K562 (cell line): Measurements from ENCODE around the gene RGS19. TPM values are rescaled to one million over a fixed set of nuclear protein-coding genes. Genes with fewer than 3 reads are reported as not detected.
A peak's percentile ranks its signal among the peaks of the same experiment; 100 is the strongest.

Experiments
- CBFA2T2 ChIP-seq: fragments of 450-650 bp; conservative IDR thresholded peaks from 2 replicates; pipeline ENCODE4 v1.6.1; 2017; ENCODE audit warnings: mild to moderate bottlenecking
- MIER1 ChIP-seq: fragments of 450-650 bp; IDR thresholded peaks from 2 replicates; pipeline ENCODE4 v1.6.1; 2016; ENCODE audit warnings: antibody characterized with exemption, mild to moderate bottlenecking, low read depth
- NCOA2 ChIP-seq, 2 experiments: fragments of 450-650 bp; IDR thresholded peaks; 2 replicates each; pipeline ENCODE4 v1.6.1; 2018; ENCODE audit warnings: mild to moderate bottlenecking in 2 of 2, moderate library complexity in 1 of 2; ENCODE audit not compliant: partially characterized antibody in 2 of 2
- SAP30 ChIP-seq: fragments of 200-600 bp; sonication (generic); IDR thresholded peaks from 2 replicates; pipeline ENCODE4 v1.6.1; 2012; ENCODE audit warnings: borderline replicate concordance, low read depth, mild to moderate bottlenecking, moderate library complexity, low read length, control low read depth, inconsistent platforms; ENCODE audit not compliant: insufficient read depth, poor library complexity, severe bottlenecking
- SIN3A ChIP-seq, 2 experiments: fragments of 150-350 bp in 1 of 2; IDR thresholded peaks; 2 replicates each; pipeline ENCODE4 v1.6.1; 2011 to 2016; ENCODE audit warnings: borderline replicate concordance in 2 of 2, low read depth in 2 of 2, low read length in 2 of 2, mild to moderate bottlenecking in 2 of 2, moderate library complexity in 2 of 2; ENCODE audit not compliant: control insufficient read depth in 1 of 2
- SMARCB1 ChIP-seq: IDR thresholded peaks from 2 replicates; pipeline ENCODE4 v1.6.1; 2011; ENCODE audit warnings: improper control_type of control experiment, low read depth; ENCODE audit not compliant: insufficient read length
- SP1 ChIP-seq: sonication (generic); formaldehyde crosslinking; IDR thresholded peaks from 2 replicates; pipeline ENCODE4 v1.8.1; 2022; ENCODE audit warnings: mild to moderate bottlenecking, missing genetic modification reagents
- TFAP4 ChIP-seq: sonication (generic); formaldehyde crosslinking; IDR thresholded peaks from 2 replicates; pipeline ENCODE4 v1.8.0; 2022; ENCODE audit warnings: missing genetic modification reagents, mild to moderate bottlenecking, moderate library complexity, borderline replicate concordance
- USF1 ChIP-seq: sonication (generic); formaldehyde crosslinking; IDR thresholded peaks from 2 replicates; pipeline ENCODE4 v1.9.0; 2022; ENCODE audit warnings: mild to moderate bottlenecking, missing genetic modification reagents
- ZFX ChIP-seq: sonication (generic); formaldehyde crosslinking; IDR thresholded peaks from 2 replicates; pipeline ENCODE4 v1.8.0; 2022; ENCODE audit warnings: mild to moderate bottlenecking, missing genetic modification reagents, moderate library complexity
- ZKSCAN1 ChIP-seq: fragments of 150-350 bp; IDR thresholded peaks from 2 replicates; pipeline ENCODE4 v1.6.1; 2016; ENCODE audit warnings: low read depth, low read length
- ZNF324 ChIP-seq: fragments of 250-450 bp; sonication (Bioruptor Pico); IDR thresholded peaks from 2 replicates; pipeline ENCODE4 v1.4.0; 2020; ENCODE audit warnings: mild to moderate bottlenecking
- ZNF395 ChIP-seq: fragments of 200-800 bp; sonication (Bioruptor generic); IDR thresholded peaks from 2 replicates; pipeline ENCODE4 v1.6.1; 2017; ENCODE audit warnings: missing genetic modification characterization, missing compliant biosample characterization
- ZNF764 ChIP-seq: fragments of 250-450 bp; sonication (Bioruptor Pico); IDR thresholded peaks from 2 replicates; pipeline ENCODE4 v1.4.0; 2020; ENCODE audit warnings: low read depth, mild to moderate bottlenecking, moderate library complexity
- ZNF785 ChIP-seq: fragments of 250-450 bp; sonication (Bioruptor Pico); IDR thresholded peaks from 2 replicates; pipeline ENCODE4 v1.4.0; 2020; ENCODE audit warnings: mild to moderate bottlenecking
- polyA plus RNA-seq, 8 experiments: library from polyadenylated mRNA; depleted of rRNA in 4 of 8; stranded (reverse) in 5 of 8; unstranded in 3 of 8; fragments of >200 nt; fragmentation: Nextera tagmentation in 2 of 8; fragmentation: Illumina TruSeq in 1 of 8; extraction: Ambion mirVana in 2 of 8; extraction: Trizol in 1 of 8; gene quantifications; 2 replicates each; pipeline versions ENCODE4 v1.2.1 to v1.2.3, GENCODE V29; 2011 to 2014; ENCODE audit warnings: inconsistent platforms in 1 of 8, missing spikeins in 1 of 8
- total RNA-seq, 7 experiments: library from RNA; depleted of rRNA in 6 of 7; stranded (reverse); fragments of >200 nt in 6 of 7; fragmentation: Illumina TruSeq in 2 of 7; extraction: Trizol in 2 of 7; gene quantifications; 2 replicates each; pipeline versions ENCODE4 v1.2.1 to v1.2.3, GENCODE V29; 2011 to 2021; ENCODE audit warnings: low replicate concordance in 1 of 7
- TF ChIP-seq, protein P1 (sequence below): fragments of 250-450 bp; sonication (Bioruptor Pico); IDR thresholded peaks from 2 replicates; pipeline ENCODE4 v1.9.0; 2021; ENCODE audit warnings: mild to moderate bottlenecking, inconsistent platforms

The RGS19 gene
- total and polyA plus RNA-seq, 9 of the 15 experiments (the other 6 are each of a cell fraction or from before 2014, with no cell fraction given): 0.41 to 23.7 (median 14.6) TPM

GRCh38 chr20:64062596-64063388, 16.5 kb downstream of the RGS19 start, which contains the start of gene TCEA2 (continued):
- no peak for TF ChIP-seq MIER1
- TF ChIP-seq ZNF324 (CRISPR knock-in tag): no peak
- peak; percentile 98 for TF ChIP-seq ZNF395 (CRISPR knock-in tag)
- peak; percentile 87 for TF ChIP-seq SP1 (CRISPR knock-in tag)
- no peak for TF ChIP-seq SAP30
- no peak for TF ChIP-seq ZNF764 (CRISPR knock-in tag)
- TF ChIP-seq NCOA2 (IDR thresholded peaks at IDR 0.05; ENCODE audit: partially characterized antibody in 2 of 2): no peak
- TF ChIP-seq ZKSCAN1: no peak
- no peak; the same call in 1 of the 2 replicates for TF ChIP-seq TFAP4
- no peak for TF ChIP-seq SMARCB1
- no peak for TF ChIP-seq CBFA2T2
- TF ChIP-seq SIN3A (IDR thresholded peaks at IDR 0.05; ENCODE audit: borderline replicate concordance in 2 of 2, control insufficient read depth in 1 of 2, low read depth in 2 of 2, low read length in 2 of 2): peak in 1 of 2 experiments; percentile 68; a peak in 2 of 4 replicates
- peak; percentile 66 for TF ChIP-seq USF1
- TF ChIP-seq ZNF785: no peak
- TF ChIP-seq, protein P1, sequence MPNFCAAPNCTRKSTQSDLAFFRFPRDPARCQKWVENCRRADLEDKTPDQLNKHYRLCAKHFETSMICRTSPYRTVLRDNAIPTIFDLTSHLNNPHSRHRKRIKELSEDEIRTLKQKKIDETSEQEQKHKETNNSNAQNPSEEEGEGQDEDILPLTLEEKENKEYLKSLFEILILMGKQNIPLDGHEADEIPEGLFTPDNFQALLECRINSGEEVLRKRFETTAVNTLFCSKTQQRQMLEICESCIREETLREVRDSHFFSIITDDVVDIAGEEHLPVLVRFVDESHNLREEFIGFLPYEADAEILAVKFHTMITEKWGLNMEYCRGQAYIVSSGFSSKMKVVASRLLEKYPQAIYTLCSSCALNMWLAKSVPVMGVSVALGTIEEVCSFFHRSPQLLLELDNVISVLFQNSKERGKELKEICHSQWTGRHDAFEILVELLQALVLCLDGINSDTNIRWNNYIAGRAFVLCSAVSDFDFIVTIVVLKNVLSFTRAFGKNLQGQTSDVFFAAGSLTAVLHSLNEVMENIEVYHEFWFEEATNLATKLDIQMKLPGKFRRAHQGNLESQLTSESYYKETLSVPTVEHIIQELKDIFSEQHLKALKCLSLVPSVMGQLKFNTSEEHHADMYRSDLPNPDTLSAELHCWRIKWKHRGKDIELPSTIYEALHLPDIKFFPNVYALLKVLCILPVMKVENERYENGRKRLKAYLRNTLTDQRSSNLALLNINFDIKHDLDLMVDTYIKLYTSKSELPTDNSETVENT (CRISPR knock-in tag): 0 out of 2 replicates have a peak, but pooled peaks have one; percentile 1
- TF ChIP-seq ZFX (CRISPR knock-in tag): peak; percentile 100
